ENCODE data around the gene PTGFRN. TPM values are rescaled to one million over a fixed set of nuclear protein-coding genes. Genes with fewer than 3 reads are reported as not detected.

PTGFRN gene
- total RNA-seq, 1 donor from 2014 or later, result 105 TPM

- Histone ChIP-seq H3K9me3 (ENCODE audit: control insufficient read depth in 3 of 3, low read length in 3 of 3) (no peaks in the 10 kb centered on the region), H3K27me3 (ENCODE audit: control insufficient read depth in 3 of 3, insufficient read depth in 3 of 3, low read length in 3 of 3) (peaks cover 0 to 7% (median 3%) of the 10 kb centered on the region in 3 donors), H3K4me3 (ENCODE audit: low read length in 3 of 3) (no peak overlapping the region), H3K4me1 (ENCODE audit: control insufficient read depth in 3 of 3, insufficient read depth in 3 of 3, low read length in 3 of 3) (peaks cover 3 to 6% (median 3%) of the 10 kb centered on the region in 3 donors), H3K9ac (ENCODE audit: low read depth in 1 of 3, low read length in 3 of 3) (no peak overlapping the region), H3K27ac (ENCODE audit: low read depth, low read length) (no peak overlapping the region), H3K36me3 (ENCODE audit: control insufficient read depth in 3 of 3, insufficient read depth in 3 of 3, low read length in 3 of 3) (no peaks in the 10 kb centered on the region)
Measured at GRCh38 chr1:116904791-116905320, 4.9 kb upstream of the PTGFRN start.

- Histone ChIP-seq H3K9ac (ENCODE audit: low read depth in 1 of 3, low read length in 3 of 3) (no peak overlapping the region), H3K4me3 (ENCODE audit: low read length in 3 of 3) (no peak overlapping the region), H3K4me1 (ENCODE audit: control insufficient read depth in 3 of 3, insufficient read depth in 3 of 3, low read length in 3 of 3) (peaks cover 9 to 13% (median 12%) of the 10 kb centered on the region in 3 donors), H3K27ac (ENCODE audit: low read depth, low read length) (no peak overlapping the region), H3K27me3 (ENCODE audit: control insufficient read depth in 3 of 3, insufficient read depth in 3 of 3, low read length in 3 of 3) (peaks cover 0 to 17% (median 10%) of the 10 kb centered on the region in 3 donors), H3K36me3 (ENCODE audit: control insufficient read depth in 3 of 3, insufficient read depth in 3 of 3, low read length in 3 of 3) (no peaks in the 10 kb centered on the region), H3K9me3 (ENCODE audit: control insufficient read depth in 3 of 3, low read length in 3 of 3) (no peaks in the 10 kb centered on the region)
Measured at GRCh38 chr1:116906812-116907211, 2.9 kb upstream of the PTGFRN start.

GRCh38 chr1:116907351-116907750, 2.4 kb upstream of the PTGFRN start:
- peaks cover 9 to 16% (median 13%) of the 10 kb centered on the region in 3 donors for H3K4me1 ChIP-seq (ENCODE audit: control insufficient read depth in 3 of 3, insufficient read depth in 3 of 3, low read length in 3 of 3)
- no peak overlapping the region for H3K4me3 ChIP-seq (ENCODE audit: low read length in 3 of 3)
- no peaks in the 10 kb centered on the region for H3K9me3 ChIP-seq (ENCODE audit: control insufficient read depth in 3 of 3, low read length in 3 of 3)
- no peaks in the 10 kb centered on the region for H3K36me3 ChIP-seq (ENCODE audit: control insufficient read depth in 3 of 3, insufficient read depth in 3 of 3, low read length in 3 of 3)
- no peak overlapping the region for H3K27ac ChIP-seq (ENCODE audit: low read depth, low read length)
- no peak overlapping the region for H3K9ac ChIP-seq (ENCODE audit: low read depth in 1 of 3, low read length in 3 of 3)
- peaks cover 0 to 20% (median 13%) of the 10 kb centered on the region in 3 donors for H3K27me3 ChIP-seq (ENCODE audit: control insufficient read depth in 3 of 3, insufficient read depth in 3 of 3, low read length in 3 of 3)

DNA sequence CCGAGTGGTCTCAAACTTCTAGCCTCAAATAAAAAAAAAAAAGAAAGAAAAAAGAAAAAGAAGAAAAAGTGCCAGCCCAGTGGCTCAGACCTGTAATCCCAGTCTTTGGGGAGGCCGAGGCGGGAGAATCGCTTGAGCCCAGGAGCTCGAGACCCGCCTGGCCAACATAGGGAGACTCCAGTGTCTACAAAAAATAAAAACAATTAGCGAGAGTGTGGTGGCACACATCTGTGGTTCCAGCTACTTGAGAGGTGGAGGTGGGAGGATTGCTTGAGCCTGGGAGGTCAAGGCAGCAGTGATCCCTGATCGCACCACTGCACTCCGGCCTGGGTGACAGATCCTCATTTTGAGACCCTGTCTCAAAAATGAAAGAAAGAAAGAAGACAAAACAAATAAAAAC, 1.4 kb upstream of the PTGFRN start:
- Histone ChIP-seq H3K4me1 (ENCODE audit: control insufficient read depth in 3 of 3, insufficient read depth in 3 of 3, low read length in 3 of 3) (peaks cover 9 to 18% (median 13%) of the 10 kb centered on the region in 3 donors), H3K27me3 (ENCODE audit: control insufficient read depth in 3 of 3, insufficient read depth in 3 of 3, low read length in 3 of 3) (peaks cover 2 to 26% (median 16%) of the 10 kb centered on the region in 3 donors), H3K4me3 (ENCODE audit: low read length in 3 of 3) (no peak overlapping the region), H3K36me3 (ENCODE audit: control insufficient read depth in 3 of 3, insufficient read depth in 3 of 3, low read length in 3 of 3) (no peaks in the 10 kb centered on the region), H3K9ac (ENCODE audit: low read depth in 1 of 3, low read length in 3 of 3) (no peak overlapping the region), H3K27ac (ENCODE audit: low read depth, low read length) (no peak overlapping the region), H3K9me3 (ENCODE audit: control insufficient read depth in 3 of 3, low read length in 3 of 3) (no peaks in the 10 kb centered on the region)

- H3K27me3 ChIP-seq (ENCODE audit: control insufficient read depth in 3 of 3, insufficient read depth in 3 of 3, low read length in 3 of 3), result peaks cover 2 to 32% (median 16%) of the 10 kb centered on the region in 3 donors
- peak overlapping the region; percentile 75 for H3K27ac ChIP-seq (ENCODE audit: low read depth, low read length)
- peak overlapping the region in 2 of 3 donors; percentile 61 to 73 for H3K9ac ChIP-seq (ENCODE audit: low read depth in 1 of 3, low read length in 3 of 3)
- H3K4me1 ChIP-seq (ENCODE audit: control insufficient read depth in 3 of 3, insufficient read depth in 3 of 3, low read length in 3 of 3), result peaks cover 9 to 18% (median 13%) of the 10 kb centered on the region in 3 donors
- no peaks in the 10 kb centered on the region for H3K36me3 ChIP-seq (ENCODE audit: control insufficient read depth in 3 of 3, insufficient read depth in 3 of 3, low read length in 3 of 3)
- H3K9me3 ChIP-seq (ENCODE audit: control insufficient read depth in 3 of 3, low read length in 3 of 3), result no peaks in the 10 kb centered on the region
- H3K4me3 ChIP-seq (ENCODE audit: low read length in 3 of 3), result peak overlapping the region; percentile 63 to 70 (median 68)
Measured at GRCh38 chr1:116908820-116909511, 750 bp upstream of the PTGFRN start.

GRCh38 chr1:116910379-116911187, 867 bp downstream of the PTGFRN start:
- Histone ChIP-seq H3K4me1 (ENCODE audit: control insufficient read depth in 3 of 3, insufficient read depth in 3 of 3, low read length in 3 of 3) (peaks cover 9 to 24% (median 16%) of the 10 kb centered on the region in 3 donors), H3K9ac (ENCODE audit: low read depth in 1 of 3, low read length in 3 of 3) (peak overlapping the region; percentile 57 to 73 (median 66)), H3K9me3 (ENCODE audit: control insufficient read depth in 3 of 3, low read length in 3 of 3) (no peaks in the 10 kb centered on the region), H3K36me3 (ENCODE audit: control insufficient read depth in 3 of 3, insufficient read depth in 3 of 3, low read length in 3 of 3) (no peaks in the 10 kb centered on the region), H3K27me3 (ENCODE audit: control insufficient read depth in 3 of 3, insufficient read depth in 3 of 3, low read length in 3 of 3) (peaks cover 2 to 36% (median 16%) of the 10 kb centered on the region in 3 donors), H3K4me3 (ENCODE audit: low read length in 3 of 3) (peak overlapping the region; percentile 56 to 70 (median 68)), H3K27ac (ENCODE audit: low read depth, low read length) (peak overlapping the region; percentile 64)

- Histone ChIP-seq H3K36me3 (ENCODE audit: control insufficient read depth in 3 of 3, insufficient read depth in 3 of 3, low read length in 3 of 3) (no peaks in the 10 kb centered on the region), H3K27ac (ENCODE audit: low read depth, low read length) (no peak overlapping the region), H3K27me3 (ENCODE audit: control insufficient read depth in 3 of 3, insufficient read depth in 3 of 3, low read length in 3 of 3) (peaks cover 2 to 38% (median 20%) of the 10 kb centered on the region in 3 donors), H3K9ac (ENCODE audit: low read depth in 1 of 3, low read length in 3 of 3) (peak overlapping the region in 1 of 3 donors; percentile 43), H3K4me1 (ENCODE audit: control insufficient read depth in 3 of 3, insufficient read depth in 3 of 3, low read length in 3 of 3) (peaks cover 9 to 24% (median 16%) of the 10 kb centered on the region in 3 donors), H3K4me3 (ENCODE audit: low read length in 3 of 3) (peak overlapping the region in 2 of 3 donors; percentile 56 to 70), H3K9me3 (ENCODE audit: control insufficient read depth in 3 of 3, low read length in 3 of 3) (no peaks in the 10 kb centered on the region)
Measured at GRCh38 chr1:116911188-116911553, 1.5 kb downstream of the PTGFRN start.

- H3K9ac ChIP-seq (ENCODE audit: low read depth in 1 of 3, low read length in 3 of 3), result no peak overlapping the region
- H3K27me3 ChIP-seq (ENCODE audit: control insufficient read depth in 3 of 3, insufficient read depth in 3 of 3, low read length in 3 of 3), result peaks cover 2 to 43% (median 27%) of the 10 kb centered on the region in 3 donors
- no peak overlapping the region for H3K27ac ChIP-seq (ENCODE audit: low read depth, low read length)
- H3K4me3 ChIP-seq (ENCODE audit: low read length in 3 of 3), result no peak overlapping the region
- no peaks in the 10 kb centered on the region for H3K36me3 ChIP-seq (ENCODE audit: control insufficient read depth in 3 of 3, insufficient read depth in 3 of 3, low read length in 3 of 3)
- H3K4me1 ChIP-seq (ENCODE audit: control insufficient read depth in 3 of 3, insufficient read depth in 3 of 3, low read length in 3 of 3), result peaks cover 9 to 30% (median 16%) of the 10 kb centered on the region in 3 donors
- H3K9me3 ChIP-seq (ENCODE audit: control insufficient read depth in 3 of 3, low read length in 3 of 3), result no peaks in the 10 kb centered on the region
Measured at GRCh38 chr1:116911779-116912469, 2.2 kb downstream of the PTGFRN start.

DNA sequence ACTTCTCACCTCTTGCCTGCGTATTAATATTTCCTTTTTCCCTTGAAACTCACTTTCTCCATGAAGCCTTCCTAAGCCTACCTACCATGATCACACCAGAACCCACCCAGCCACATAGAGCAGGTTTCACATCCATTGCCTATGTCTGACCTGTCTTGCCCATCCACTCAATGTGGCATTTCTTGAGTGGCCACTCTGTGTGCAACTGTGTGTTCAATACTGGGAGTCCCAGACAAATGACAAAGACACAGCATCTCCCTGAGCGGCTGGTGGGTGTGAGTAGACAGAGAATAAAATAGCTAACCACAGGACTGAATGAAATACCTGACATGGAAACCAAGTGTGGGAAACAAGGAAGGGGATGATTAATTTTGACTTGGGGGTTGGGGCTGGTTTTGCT, 3.1 kb downstream of the PTGFRN start:
- peaks cover 9 to 31% (median 16%) of the 10 kb centered on the region in 3 donors for H3K4me1 ChIP-seq (ENCODE audit: control insufficient read depth in 3 of 3, insufficient read depth in 3 of 3, low read length in 3 of 3)

More for the DNA sequence above, 3.1 kb downstream of the PTGFRN start:
- Histone ChIP-seq H3K9ac (ENCODE audit: low read depth in 1 of 3, low read length in 3 of 3) (no peak overlapping the region), H3K27me3 (ENCODE audit: control insufficient read depth in 3 of 3, insufficient read depth in 3 of 3, low read length in 3 of 3) (peaks cover 6 to 45% (median 31%) of the 10 kb centered on the region in 3 donors), H3K9me3 (ENCODE audit: control insufficient read depth in 3 of 3, low read length in 3 of 3) (no peaks in the 10 kb centered on the region), H3K36me3 (ENCODE audit: control insufficient read depth in 3 of 3, insufficient read depth in 3 of 3, low read length in 3 of 3) (no peaks in the 10 kb centered on the region), H3K4me3 (ENCODE audit: low read length in 3 of 3) (no peak overlapping the region), H3K27ac (ENCODE audit: low read depth, low read length) (no peak overlapping the region)

All from skeletal muscle tissue (tissue), 4 donors.